NCI-H526 treated with DMSO at 0.1 percent for 48 hours (cell line): ENCODE measurements around the gene CLEC4E.
"Not testable (repeated sequence)": the region's sequence is repeated elsewhere in the genome, so short reads cannot be mapped to it uniquely, and the experiment has no call there.

Experiments used
- DNase-seq: peaks from one replicate; lab custom pipeline; 2025; lab: John Stamatoyannopoulos, UW

The CLEC4E gene, protein sequence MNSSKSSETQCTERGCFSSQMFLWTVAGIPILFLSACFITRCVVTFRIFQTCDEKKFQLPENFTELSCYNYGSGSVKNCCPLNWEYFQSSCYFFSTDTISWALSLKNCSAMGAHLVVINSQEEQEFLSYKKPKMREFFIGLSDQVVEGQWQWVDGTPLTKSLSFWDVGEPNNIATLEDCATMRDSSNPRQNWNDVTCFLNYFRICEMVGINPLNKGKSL

DNA sequence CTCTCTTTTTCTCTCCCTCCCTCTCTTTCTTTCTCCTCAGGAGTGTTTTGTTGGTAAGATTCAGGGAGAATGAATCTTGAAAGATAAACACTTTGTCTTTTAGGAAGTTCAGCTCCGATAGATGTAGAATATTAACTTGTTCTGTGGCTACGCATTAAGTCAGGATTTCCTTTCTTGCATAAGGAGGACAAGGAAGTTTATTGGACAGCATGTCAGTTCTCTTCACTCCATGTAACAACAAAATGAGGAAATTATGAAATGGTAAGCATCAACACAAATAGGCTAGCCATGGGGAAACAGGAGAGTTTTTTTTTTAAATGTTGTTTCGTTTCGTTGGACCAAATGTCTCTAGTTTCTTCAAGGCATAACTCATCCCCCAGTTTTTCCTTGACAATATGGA, at the start of gene CLEC4E:
Gene CLEC4E (minus strand): TSS at position 75 of the 400 bp plus-strand sequence. CDS start 108 bp downstream, outside the sequence.
- DNase-seq, result not testable (repeated sequence)

DNA sequence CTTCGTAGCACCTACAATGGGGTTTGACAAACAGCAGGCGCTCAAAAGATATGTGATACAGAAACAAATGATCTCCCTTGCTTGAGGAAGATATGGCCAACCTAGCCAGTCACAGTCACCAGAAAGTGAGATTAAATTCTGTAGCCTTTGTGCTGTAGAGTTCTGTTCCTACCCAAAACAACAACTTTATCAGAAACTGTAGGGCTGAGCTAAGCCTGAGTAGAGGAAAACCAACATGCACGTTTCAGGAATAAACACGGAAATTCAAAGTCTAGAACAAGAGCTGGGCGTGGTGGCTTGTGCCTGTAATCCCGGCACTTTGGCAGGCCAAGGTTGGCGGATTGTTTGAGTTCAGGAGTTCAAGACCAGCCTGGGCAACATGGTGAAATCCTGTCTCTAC, 49.0 kb upstream of the CLEC4E start:
- no peak for DNase-seq

DNA sequence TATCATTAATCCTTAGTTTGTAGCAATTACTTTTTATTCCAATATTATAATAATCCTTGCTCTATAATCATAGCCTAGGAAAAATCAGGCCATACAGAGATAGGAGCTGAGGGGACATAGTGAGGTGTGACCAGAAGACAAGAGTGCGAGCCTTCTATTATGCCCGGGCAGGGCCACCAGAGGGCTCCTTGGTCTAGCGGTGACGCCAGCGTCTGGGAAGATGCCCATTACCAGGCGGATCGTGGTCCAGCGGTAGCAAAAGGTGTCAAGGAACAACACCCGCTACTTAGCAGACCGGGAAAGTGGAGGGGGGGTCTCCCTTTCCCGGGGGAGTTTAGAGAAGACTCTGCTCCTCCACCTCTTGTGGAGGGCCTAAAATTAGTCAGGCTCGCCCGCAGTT, 43.8 kb upstream of the CLEC4E start:
- not testable (repeated sequence) for DNase-seq

DNA sequence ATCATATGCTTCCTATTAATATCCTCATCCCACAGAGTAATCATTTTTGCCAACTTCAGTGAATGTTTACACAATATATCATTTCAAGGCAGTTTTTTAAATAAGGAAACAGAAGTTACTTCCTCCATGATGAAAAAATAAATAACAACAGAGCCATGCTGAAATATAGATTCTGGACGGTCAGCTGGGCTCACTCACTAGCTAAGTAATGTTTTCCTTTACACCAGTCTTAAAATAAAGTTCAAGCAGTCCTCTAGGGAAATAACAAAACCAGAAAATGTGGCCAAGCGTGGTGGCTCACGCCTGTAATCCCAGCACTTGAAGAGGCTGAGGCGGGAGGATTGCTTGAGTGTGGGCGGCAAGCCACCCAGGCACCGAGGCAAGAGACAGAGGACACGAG, 43.3 kb upstream of the CLEC4E start:
- DNase-seq, result no peak

DNA sequence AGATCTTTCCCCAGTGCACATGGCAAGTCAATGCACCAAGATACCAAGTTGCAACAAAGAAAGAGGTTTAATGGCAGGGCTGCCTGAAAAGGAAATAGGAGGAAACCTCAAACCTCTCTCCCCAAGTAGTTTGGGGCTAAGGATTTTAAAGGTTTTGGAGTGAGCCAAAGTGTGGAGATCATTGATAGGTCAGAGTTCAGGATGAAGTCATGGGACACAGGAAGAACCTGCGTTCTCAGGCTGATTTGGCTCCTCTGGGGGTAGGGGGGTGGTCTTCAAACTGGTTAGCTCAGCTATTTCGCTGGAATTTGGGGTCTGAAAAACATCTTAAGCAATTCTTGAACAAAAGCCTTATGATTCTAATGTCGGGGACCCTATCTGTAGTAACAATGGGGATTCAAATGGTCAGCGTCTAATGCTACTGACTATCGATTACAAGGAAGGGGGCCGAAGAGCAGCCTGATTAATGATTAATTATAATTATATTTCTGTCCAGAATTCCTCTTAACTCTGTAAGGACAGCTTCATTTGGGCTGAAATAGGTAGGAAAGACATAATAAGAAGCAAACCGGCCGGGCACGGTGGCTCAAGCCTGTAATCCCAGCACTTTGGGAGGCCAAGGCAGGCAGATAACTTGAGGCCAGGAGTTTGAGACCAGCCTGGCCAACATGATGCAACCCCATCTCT, 40.5 kb upstream of the CLEC4E start:
- no peak for DNase-seq

DNA sequence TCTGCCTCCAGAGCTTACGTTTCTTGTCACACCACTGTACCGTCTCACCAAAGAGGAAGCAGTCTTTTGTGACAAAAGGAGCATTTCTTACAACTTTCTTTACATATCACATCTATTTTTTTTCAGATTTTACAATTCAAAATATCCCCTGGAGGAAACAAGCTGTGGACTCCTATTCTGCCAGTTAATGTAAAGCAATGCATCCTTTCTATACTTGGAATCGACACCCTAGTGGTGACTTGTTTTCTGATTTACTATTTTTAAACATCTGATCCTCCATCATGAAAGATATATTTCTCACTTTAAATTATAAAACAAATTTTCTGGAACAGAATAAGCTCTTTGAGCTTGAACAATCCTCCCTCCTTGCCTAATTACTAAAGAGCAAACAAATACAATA, 37.2 kb upstream of the CLEC4E start:
- no peak for DNase-seq

DNA sequence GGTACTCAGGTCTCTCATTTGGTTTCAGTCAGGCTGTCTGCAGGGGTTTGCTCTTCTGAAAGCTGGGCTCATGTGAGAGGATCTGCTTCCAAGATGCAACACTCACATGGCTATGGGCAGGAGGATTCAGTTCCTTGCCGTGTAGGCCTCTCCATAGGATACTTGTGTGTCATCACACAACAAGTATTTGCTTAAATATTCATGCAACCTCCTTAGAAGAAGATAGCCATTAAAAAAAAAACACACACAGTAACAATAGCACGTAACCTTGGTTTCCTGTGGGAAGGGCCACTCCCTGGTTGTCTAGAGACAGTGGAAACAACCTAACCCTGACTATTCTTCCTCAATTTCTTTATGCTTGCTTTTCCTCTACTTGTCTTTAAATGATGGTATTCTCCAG, 31.8 kb upstream of the CLEC4E start:
- DNase-seq, result no peak

DNA sequence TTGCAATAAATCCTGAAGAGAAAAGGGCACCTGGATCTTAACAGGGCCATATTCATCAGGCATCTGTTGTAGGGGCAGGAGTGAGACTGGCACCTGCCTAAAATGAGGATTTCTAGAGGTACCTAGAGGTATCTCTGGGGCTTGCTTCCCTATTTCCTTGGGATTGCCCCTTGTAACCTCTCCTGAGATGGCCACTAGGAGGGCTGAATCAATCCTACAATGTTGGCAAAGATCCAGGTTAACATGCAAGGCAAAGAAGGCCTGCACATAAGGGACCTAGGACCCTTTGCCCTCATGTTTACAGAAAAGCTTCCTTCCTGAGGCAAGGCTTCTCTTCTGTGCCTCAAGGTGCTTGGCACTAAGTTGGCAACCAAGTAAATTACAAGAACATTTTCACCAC, 25.8 kb upstream of the CLEC4E start:
- DNase-seq, result no peak

DNA sequence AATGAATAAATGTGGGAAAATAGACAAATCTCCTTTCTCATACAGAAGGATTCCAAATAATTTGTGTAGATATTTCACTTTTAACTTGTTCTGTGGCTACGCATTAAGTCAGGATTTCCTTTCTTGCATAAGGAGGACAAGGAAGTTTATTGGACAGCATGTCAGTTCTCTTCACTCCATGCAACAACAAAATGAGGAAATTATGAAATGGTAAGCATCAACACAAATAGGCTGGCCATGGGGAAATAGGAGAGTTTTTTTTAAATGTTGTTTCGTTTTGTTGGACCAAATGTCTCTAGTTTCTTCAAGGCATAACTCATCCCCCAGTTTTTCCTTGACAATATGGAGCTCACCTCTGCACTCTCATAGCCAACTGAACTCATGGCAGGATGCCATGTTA, 25.3 kb upstream of the CLEC4E start:
- DNase-seq, result not testable (repeated sequence)

DNA sequence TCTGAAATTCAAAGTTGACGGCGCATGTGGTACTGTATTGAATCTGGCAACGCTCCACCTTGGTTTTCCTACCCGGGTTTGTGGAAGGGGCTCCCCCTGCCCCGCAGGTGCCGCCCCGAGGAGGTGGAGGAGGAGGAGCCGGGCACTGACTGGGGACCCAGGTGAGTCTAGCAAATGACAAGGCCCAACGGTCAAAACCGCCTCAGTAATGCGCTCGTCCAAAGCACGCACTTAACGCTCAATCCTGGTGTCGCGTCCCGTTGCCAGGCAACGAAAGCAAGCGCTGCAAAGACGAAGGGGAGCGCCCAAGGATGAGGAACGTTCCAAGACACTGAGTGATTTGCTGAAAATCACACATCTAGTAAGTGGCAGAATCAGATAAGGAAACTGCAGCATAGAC, 24.0 kb upstream of the CLEC4E start:
- DNase-seq, result no peak

DNA sequence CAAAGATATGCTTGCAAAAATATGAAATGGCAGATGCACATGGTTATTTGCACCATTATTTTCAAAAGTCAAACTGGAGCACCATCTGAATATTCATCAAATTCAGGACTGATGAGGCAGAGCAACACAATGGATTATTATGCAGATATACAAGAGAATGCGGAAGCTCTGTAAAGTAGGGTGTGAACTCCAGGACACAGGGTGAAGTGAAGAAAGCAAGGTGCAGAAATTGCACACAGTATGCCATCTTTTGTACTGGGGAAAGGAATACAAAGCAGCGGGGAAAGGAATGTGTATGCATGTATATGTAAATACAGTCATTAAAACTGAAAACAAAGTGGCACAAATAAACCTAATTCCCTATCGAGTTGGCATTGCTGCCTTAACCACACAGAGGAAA, 22.7 kb upstream of the CLEC4E start:
- no peak for DNase-seq

DNA sequence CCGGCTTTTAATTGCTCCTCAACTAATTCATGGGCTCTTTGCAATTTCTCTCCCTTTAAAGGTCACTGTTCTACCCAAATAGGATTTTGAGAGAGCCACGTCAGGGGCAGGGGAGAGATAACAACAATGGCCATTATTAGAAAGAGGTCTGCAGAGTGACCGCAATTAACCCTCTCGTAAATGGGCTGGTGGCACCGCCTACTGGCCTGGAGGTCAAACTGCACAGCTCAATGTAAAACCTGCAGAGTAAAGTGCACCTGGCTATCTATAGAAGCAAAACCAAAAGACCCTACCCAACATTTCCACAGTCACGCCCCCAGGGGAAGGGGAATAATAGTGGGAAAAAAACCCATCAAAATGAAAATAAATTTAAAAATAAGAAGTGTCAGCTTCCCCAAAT, 21.6 kb upstream of the CLEC4E start:
- no peak for DNase-seq

DNA sequence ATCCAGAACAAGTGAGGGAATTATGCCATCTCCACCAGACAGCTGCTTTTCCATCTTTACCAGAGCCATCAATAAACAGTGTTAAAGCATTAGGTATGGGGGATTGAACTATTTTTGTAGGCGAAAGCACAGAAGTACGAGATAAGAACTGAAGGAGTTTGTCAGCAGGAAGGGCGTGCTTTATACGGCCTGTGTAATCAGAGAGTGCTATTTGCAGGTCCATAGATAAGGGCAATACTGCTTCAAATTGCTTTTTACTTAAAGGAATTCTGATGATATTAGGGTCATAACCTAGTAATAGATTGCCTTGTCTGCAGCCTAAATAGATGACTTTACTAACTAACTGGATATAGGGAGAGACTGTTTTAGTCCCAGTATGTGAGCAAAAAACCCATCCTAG, 20.3 kb upstream of the CLEC4E start:
- DNase-seq, result no peak

DNA sequence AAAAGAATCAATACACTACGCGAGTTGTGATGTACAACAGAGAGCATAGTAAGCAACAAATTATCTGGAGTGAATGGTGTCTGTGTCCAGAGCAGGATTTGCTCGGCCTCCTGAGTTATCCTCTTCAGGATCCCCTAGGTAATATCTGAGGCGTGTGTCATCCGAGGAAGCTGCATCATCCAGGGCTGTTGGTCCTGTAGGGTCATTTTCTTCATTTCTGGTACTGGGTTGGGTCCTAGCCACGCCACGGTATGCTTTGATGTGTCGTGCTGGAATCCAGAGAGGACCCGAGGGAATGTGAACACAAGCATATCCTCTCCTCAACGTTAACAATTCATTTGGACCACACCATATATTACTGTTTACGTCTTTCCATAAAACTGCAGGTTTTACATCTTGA, 19.0 kb upstream of the CLEC4E start:
- DNase-seq, result no peak

DNA sequence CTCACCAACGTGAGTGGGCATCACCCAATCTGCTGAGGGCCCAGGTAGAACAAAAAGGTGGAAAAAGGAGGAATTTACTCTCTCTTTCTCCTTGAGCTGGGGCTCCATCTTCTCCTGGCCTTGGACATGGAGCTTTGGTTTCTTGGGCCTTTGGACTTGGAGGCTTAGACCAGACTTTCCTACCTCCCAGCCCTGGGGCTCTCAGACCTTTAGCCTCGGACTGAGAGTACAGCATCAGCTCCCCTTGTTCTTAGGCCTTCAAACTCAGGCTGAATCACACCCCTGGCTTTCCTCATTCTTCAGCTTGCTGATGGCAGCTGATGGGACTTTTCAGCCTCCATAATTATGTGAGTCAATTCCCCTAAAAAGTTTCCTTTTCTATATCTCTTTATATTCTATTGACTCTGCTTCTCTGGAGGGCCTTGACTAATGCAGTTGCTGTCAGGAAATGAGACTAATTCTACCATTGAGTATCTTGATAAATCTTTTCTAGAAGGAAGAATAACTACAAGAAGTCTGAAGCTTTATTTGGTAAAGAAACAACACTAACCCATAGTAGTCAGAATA, 15.9 kb upstream of the CLEC4E start:
- DNase-seq, result no peak

DNA sequence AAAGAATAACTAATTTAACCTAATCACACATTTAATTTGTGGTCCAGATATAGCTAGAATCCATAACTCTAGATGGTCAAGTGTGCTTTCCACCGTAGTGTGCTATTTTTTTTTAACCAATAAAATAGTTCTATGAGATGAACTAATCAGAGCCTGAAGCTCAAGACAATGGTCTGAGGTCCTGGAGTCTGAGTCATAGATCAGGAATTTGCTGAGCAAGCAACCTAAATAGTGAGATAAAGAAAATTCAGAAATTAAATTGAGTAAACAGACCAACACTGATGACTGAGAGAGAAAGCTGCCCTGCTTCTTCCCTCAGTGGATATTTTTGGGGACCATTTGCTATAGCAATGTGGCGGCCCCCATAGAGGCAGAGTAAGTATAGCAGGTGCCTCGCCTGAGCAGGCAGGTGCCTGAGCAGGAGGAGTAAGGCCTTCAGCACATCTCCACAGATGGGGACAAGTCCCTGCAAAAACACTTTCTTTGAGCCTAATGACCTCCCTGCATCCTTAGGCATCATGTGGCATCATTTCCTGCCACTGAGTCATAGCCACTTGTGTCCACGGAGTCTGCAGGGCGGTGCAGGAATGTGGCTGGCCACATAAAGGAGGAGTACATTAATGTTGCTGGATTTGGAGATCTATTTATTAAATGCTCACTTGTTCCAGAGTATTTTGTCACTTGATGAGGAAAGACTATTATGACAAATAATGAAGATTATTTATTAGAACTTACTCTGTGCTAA, 13.9 kb upstream of the CLEC4E start:
- no peak for DNase-seq

DNA sequence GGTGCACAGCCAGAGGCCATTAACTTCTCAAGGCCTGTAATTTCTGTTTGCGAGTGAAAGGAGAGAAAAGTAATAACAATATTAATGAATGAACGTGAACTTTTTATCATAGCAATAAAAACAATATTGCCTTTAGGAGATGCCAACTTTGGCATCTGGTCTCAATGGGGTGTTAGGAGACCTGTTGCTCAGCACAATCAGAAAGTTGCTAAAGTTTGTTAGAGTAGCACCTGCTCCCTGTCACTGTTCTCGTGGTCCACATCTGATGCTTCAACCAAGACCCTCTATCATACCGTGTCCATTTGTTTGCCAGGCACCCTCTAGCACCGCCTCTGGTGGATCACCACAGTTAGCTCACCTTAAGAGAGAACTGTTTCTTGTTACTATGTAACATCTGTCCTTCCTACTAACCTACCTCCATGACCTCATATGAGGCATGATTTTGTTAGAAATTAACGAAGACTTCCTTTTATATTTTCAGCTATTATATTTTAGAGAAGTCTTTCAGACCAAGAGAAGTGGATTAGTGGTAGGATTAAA, 12.5 kb upstream of the CLEC4E start:
- DNase-seq, result no peak

DNA sequence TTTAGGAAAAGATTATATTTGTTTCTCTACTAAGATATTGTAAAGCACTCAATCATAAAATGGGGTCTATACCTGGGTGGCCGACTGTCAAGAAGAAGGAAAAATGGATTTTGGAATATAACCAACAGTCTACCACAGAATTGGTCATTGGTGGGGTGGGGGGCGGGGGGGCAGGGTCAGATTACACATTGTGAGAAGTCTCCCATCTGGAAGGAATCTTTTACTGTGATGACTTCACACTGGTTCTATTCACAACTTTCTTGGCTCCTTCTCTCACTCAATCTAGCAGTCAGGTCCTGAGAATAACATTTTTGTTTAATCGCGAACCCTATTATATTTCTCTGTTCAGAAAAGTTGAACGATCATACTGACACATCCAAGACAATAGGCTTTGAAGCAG, 8.7 kb upstream of the CLEC4E start:
- DNase-seq, result no peak

DNA sequence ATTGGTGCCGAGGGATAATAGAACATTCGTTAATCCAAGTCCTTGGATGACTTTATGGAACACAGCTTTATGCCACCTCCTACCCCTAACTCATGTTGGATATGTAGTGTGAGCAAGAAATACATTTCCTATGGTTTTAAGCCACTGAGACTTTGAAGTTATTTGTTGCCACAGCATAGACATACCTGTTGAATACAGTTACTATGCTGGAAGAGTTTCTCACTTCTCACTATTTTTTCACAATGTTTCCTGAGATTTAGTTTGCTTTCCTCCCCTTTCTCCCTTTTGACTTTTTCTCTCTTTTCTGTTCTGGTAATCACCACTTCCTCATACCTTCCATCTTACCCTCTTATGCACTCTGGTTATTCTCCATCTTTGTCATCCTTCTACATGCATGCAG, 7.5 kb upstream of the CLEC4E start:
- no peak for DNase-seq

DNA sequence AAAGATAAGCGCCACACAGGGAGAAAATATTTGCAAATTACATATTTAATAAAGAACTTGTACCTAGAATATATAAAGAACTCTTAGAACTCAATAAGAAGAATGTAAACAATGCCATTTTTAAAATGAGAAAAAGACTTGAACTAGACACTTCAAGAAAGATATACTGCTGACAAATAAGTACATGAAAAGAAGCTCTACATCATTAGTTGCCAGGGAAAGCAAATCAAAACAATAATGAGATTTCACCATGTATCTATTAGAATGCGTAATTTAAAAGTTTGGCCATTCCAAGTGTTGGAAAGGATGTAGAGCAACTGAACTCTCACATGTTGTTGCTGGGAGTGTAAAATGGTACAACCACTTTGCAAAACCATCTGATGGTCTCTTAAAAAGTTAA, 6.9 kb upstream of the CLEC4E start:
- DNase-seq, result no peak

DNA sequence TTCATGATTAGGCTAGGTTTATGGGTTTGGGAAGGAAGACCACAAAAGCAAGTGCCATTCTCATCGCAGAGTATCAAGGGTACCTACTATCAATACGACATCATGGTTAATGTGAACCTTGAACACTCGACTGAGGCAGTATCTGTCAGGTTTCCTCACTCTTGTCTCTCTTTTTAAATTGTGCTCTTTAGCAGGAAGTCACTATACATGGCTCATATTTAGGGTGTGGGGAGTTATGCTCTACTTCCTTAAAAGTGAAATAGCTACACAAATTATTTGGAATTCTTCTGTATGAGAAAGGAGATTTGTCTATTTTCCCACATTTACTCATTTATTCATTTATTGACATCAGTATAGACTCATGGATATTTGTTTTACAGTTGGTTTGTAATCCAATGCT, 5.9 kb upstream of the CLEC4E start:
- no peak for DNase-seq

DNA sequence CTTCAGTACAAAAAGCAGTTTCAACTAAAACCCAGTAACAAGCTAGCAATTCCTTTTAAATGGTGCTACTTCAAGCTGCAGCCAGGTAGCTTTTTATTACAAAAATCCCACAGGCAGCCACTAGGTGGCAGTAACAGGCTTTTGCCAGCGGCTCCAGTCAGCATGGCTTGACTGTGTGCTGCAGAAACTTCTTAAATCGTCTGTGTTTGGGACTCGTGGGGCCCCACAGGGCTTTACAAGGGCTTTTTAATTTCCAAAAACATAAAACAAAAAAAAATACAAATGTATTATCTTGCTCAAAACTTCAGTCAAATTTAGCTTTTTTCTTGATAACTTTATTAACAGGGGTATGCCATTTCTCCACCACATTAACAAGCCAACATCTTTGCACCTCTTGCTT, 3.6 kb upstream of the CLEC4E start:
- peak; percentile 2 for DNase-seq

DNA sequence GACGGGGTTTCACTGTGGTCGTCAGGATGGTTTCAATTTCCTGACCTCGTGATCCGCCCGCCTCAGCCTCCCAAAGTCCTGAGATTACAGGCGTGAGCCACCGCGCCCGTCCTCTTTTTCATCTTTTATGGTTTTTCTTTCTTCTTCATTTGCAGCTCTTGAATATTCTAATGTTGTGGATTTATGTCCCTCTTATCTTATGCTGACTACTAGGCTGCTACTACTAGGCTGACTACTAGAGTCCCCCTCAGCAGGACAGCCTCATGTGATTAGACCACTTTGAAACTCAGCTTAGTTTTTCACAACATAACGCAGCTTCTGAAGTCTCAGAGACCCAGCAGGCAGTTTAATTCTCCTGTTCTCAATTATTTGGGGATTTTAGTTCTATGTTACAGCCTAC, 857 bp upstream of the CLEC4E start:
- no peak for DNase-seq
